ENCODE results near the gene DENND4C.
"Not testable (repeated sequence)": the region's sequence is repeated elsewhere in the genome, so short reads cannot be mapped to it uniquely, and the experiment has no call there.

Gene DENND4C

GRCh38 chr9:19369107-19369506 is 138.6 kb downstream of the DENND4C start:
- in situ Hi-C loops (cut with MboI; ENCODE audit: low sequenced_read_pairs): no loop called here

- in situ Hi-C loops (cut with MboI; ENCODE audit: low sequenced_read_pairs): no loop called here
Measured at GRCh38 chr9:19371942-19372341, 141.4 kb downstream of the DENND4C start.

- in situ Hi-C loops (cut with MboI; ENCODE audit: low sequenced_read_pairs): no loop called here
Measured at GRCh38 chr9:19372567-19372966, 142.1 kb downstream of the DENND4C start.

- in situ Hi-C loops (cut with MboI; ENCODE audit: low sequenced_read_pairs): no loop called here
Measured at GRCh38 chr9:19373527-19373926, 143.0 kb downstream of the DENND4C start.

GRCh38 chr9:19375538-19375937 is 145.0 kb downstream of the DENND4C start:
- in situ Hi-C loops (cut with MboI; ENCODE audit: low sequenced_read_pairs): no loop called here

GRCh38 chr9:19376931-19377330 is 146.4 kb downstream of the DENND4C start:
- in situ Hi-C loops (cut with MboI; ENCODE audit: low sequenced_read_pairs): no loop called here

DNA sequence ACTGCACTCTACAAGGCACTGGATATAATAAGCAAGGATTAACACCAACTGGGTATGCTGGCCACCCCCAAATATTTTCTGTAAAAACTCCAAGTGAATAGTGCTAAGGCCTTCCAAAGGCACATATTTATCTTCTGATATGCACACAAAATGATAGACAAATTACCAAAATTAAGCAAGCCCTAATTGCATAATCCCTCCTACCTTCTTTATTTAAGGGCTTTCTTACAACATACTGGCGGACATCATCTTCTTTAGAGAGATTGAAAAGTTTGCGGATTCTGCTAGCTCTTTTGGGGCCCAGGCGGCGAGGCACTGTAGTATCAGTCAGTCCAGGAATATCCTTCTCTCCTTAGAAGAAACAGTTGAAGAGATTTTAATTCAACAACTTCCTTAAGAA is 147.7 kb downstream of the DENND4C start:
- in situ Hi-C loops (cut with MboI; ENCODE audit: low sequenced_read_pairs): no loop called here

- in situ Hi-C loops (cut with MboI; ENCODE audit: low sequenced_read_pairs): no loop called here
Measured at GRCh38 chr9:19378647-19379046, 148.2 kb downstream of the DENND4C start.

DNA sequence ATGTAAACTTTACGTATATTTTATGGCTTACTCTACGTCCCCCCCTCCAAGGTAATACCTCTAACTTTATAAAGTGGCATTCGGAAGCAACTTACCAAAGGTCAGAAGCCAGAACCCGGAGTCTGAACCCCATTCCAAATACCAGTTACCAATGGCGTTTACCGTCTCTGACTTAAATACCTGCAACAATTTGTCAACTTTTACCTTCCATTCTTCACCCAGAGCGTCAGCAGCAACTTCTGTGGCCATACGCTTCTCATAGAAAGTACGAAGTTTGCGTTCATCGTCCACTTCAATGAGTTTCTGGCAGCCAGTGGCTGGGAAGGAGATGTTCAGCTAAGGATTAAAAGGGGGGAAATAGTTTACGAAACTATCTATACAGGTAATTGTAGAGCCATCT is 148.8 kb downstream of the DENND4C start:
- in situ Hi-C loops (cut with MboI; ENCODE audit: low sequenced_read_pairs): no loop called here

DNA sequence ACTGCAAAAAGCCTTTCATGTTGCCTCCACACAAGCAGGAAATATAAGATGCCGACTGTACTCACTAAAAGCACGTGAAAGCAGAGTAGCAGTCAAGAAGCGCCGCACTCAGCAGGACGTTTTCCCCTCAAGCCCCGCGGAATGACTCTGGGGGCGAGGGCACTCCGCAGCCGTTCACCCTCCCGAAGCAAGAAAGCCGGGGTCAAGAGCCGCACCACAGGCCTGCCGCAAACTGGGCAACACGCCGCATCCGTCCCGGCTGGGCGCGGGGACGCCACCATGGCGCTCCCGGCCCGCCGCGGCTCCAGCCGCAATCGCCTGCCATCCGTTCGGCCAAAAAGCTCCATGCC is 149.2 kb downstream of the DENND4C start:
- in situ Hi-C loops (cut with MboI; ENCODE audit: low sequenced_read_pairs): no loop called here

- in situ Hi-C loops (cut with MboI; ENCODE audit: low sequenced_read_pairs): no loop called here
Measured at GRCh38 chr9:19380826-19381075, 150.3 kb downstream of the DENND4C start.

- in situ Hi-C loops (cut with MboI; ENCODE audit: low sequenced_read_pairs): no loop called here
Measured at GRCh38 chr9:19381656-19382055, 151.2 kb downstream of the DENND4C start.

DNA sequence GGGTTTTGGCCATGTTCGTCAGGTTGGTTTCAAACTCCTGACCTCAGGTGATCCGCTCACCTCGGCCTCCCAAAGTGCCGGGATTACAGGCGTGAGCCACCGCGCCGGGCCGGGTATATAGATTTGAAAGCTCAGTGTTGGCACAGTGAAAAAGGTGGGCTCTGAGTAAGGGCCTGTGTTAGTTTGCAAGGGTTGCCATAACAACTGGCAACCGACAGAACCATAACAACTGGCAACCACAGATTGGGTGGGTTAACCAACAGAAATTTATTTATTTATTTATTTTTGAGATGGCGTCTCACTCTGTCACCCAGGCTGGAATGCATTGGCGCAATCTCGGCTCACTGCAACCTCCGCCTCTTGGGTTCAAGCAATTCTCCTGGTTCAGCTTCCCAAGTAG is 154.7 kb downstream of the DENND4C start:
- in situ Hi-C loops (cut with MboI; ENCODE audit: low sequenced_read_pairs): not testable (repeated sequence)

DNA sequence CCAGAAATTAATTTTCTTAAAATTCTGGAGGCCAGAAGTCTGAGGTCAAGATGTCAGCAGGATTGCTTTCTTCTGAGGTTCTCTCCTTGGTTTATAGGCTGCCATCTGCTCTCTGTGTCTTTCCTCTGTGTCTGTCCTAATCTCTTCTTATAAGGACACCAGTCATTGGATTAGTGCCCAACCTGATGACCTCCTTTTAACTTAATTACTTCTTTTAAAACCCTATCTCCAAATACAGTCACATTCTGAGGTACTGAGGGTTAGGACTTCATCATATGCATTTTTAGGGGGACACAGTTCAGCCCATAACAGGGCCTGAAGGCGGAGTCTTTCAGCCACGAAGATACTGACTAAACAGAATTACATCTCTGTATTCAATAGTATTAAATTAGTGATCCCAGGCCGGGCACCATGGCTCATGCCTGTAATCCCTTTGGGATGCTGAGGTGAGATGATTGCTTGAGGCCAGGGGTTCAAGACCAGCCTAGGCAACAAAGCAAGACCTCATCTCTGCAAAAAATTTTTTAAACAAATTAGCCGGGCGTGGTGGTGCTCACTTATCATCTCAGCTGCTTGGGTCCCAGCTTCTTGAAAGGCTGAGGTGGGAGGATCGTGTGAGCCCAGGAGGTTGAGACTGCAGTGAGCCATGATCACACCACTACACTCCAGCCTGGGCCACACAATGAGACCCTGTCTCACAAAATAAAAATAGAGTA is 155.5 kb downstream of the DENND4C start:
- in situ Hi-C loops (cut with MboI; ENCODE audit: low sequenced_read_pairs): no loop called here

- in situ Hi-C loops (cut with MboI; ENCODE audit: low sequenced_read_pairs): no loop called here
Measured at GRCh38 chr9:19386502-19387044, 156.1 kb downstream of the DENND4C start.

DNA sequence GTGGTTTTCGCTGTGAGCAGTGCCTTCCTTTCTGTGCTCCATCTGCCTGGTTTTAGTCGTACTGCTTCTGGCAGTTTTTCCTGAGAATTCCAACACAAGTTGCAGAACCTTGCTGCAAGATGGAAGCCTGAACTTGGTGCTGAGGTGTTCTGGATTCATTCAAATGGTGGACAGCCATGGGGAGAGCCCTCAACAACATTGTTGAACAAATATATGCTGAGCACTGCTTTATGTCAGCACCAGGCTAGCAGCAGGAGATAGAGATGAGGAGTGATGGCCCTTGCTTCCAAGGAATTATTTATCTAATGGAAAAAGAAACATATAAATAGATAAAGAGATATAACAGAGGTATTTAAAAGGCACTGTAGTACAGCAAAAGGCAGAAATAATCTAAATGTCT is 156.8 kb downstream of the DENND4C start:
- in situ Hi-C loops (cut with MboI; ENCODE audit: low sequenced_read_pairs): no loop called here

- in situ Hi-C loops (cut with MboI; ENCODE audit: low sequenced_read_pairs): not testable (repeated sequence)
Measured at GRCh38 chr9:19389539-19389938, 159.0 kb downstream of the DENND4C start.

DNA sequence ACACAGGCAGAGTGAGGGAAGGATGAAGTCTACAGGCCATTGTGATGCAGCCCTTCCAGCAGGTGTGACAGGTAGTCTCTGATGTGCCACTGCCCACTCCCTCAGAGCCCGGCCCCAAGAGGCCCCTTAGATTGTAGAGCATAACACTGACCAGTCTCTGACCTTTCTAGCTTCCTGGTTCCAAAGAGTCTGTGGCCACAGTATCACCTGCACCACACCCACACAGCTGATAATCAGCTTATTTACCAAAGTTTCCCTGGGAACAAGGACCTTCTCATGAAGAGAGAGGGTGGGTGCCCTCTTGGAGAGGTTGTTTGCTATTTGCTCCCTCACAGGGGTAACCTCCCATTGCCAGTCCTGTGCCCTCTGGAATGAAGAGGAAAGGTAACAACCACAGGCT is 167.4 kb downstream of the DENND4C start:
- in situ Hi-C loops (cut with MboI; ENCODE audit: low sequenced_read_pairs): no loop called here

DNA sequence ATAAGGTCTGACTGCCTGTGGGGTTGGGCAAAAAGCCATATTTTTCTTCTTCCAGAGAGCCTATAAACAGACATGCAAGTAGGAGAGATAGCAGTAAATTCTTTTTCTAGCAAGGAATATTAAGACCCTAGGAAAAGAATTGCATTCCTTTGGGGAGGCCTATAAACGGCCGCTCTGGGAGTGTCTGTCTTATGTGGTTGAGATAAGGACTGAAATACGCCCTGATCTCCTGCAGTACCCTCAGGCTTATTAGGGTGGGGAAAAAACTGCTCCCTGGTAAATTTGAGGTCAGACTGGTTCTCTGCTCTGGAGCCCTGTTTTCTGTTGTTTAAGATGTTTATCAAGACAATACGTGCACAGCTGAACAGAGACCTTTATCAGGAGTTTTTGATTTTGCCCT is 172.7 kb downstream of the DENND4C start:
- in situ Hi-C loops (cut with MboI; ENCODE audit: low sequenced_read_pairs): not testable (repeated sequence)

DNA sequence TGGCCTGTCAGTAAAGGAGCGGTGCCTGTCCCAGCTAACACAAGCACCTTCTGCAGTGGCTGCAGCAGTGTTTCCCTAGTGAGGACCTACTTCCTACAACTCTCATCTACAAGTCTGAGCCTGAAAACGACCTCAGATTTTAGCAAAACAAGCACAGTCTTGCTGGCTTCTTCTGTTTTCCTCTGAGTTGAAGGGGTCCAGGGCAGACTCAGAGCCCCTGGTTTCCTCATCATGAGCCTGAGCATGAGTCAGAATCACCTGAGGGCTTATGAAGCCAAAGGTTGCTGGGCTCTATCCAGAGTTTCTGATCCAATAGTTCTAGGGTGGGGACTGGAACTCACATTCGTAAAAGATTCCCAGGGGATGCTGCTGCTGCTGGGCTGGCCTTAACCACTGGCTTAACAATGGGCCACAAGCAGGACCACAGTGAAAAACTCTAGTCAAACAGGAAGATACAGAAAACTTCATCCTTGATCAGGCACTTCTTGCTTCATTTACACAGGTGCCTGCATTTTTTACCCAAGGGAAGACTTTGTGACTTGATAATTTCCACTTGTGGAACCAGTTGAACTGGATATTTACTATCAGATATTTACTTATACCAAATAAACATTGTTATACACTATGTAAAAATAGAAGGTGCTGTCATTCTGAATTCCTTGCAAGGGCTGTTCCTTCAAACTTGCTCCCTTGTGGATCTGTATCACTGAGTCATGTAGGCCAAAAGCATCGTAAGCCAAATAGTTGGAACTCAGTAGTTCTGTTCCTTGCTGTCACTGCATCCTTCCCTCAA is 174.0 kb downstream of the DENND4C start:
- in situ Hi-C loops (cut with MboI; ENCODE audit: low sequenced_read_pairs): no loop called here

- in situ Hi-C loops (cut with MboI; ENCODE audit: low sequenced_read_pairs): no loop called here
Measured at GRCh38 chr9:19405771-19406170, 175.3 kb downstream of the DENND4C start.

DNA sequence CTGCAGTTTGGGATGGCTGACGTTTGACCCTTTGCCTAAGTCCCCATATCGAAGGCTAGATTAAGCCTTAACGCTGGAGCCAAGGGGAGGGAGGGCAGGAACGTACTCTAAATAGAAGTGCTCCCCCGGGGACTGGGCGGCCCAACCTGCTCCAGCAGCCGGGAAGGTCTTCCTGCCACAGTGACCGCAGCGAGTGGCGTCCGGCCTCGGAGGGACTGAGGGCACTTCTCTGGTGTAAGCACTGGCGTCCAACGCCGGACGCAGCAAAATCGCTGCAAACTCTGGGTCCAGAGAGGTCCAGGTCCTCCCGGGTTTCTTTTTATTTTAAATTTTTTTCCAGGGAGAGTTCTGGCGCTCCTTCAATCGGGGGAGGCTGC is 177.8 kb downstream of the DENND4C start:
- in situ Hi-C loops (cut with MboI; ENCODE audit: low sequenced_read_pairs): no loop called here

All from HL-60/S4 treated with phorbol 12-myristate 13-acetate at 8.2 ng/mL for 4 days and 3 days (cell line).